ENCODE results near the gene GAS7. TPM values are rescaled to one million over a fixed set of nuclear protein-coding genes. Genes with fewer than 3 reads are reported as not detected.

Gene GAS7
- total RNA-seq, 1 donor from 2014 or later: 2.0 TPM

DNA sequence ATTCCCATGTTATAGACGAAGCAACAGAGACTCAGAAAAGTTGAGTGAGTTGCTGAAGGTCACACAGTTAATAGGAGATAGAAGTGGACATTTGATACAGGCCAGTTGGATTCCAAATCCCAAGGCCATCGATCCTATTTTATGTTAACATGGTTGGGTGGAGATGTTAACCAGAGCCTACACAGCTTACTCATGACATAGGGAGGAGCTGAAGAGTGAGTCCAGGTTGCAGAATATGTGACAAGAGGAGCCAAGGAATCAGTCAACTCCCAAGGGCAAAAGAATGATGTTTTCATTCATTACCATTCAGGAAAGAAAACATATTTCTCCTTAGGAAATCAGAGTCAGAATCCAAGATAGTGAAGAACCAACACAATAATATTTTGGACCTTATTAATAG, 40.3 kb upstream of the GAS7 start:
- DNase-seq: no peak
- Mint-ChIP-seq H3K27ac (ENCODE audit: unreplicated experiment) (no peak overlapping the region), H3K4me3 (ENCODE audit: unreplicated experiment) (no peak overlapping the region), H3K4me1 (ENCODE audit: low read depth, unreplicated experiment) (no peaks in the 10 kb centered on the region), H3K9me3 (ENCODE audit: unreplicated experiment) (no peaks in the 10 kb centered on the region), H3K27me3 (ENCODE audit: unreplicated experiment) (peaks cover 3% of the 10 kb centered on the region), H3K36me3 (ENCODE audit: unreplicated experiment) (no peaks in the 10 kb centered on the region)
- no peak for TF ChIP-seq CTCF (IDR thresholded peaks at IDR 0.05; ENCODE audit: partially characterized antibody, unreplicated experiment)

- Mint-ChIP-seq H3K27ac (ENCODE audit: unreplicated experiment) (no peak overlapping the region), H3K4me3 (ENCODE audit: unreplicated experiment) (no peak overlapping the region), H3K9me3 (ENCODE audit: unreplicated experiment) (no peaks in the 10 kb centered on the region), H3K27me3 (ENCODE audit: unreplicated experiment) (peaks cover 5% of the 10 kb centered on the region), H3K4me1 (ENCODE audit: low read depth, unreplicated experiment) (no peaks in the 10 kb centered on the region), H3K36me3 (ENCODE audit: unreplicated experiment) (no peaks in the 10 kb centered on the region)
- TF ChIP-seq CTCF (IDR thresholded peaks at IDR 0.05; ENCODE audit: partially characterized antibody, unreplicated experiment): no peak
- no peak for DNase-seq
Observed at GRCh38 chr17:10234033-10234432, 35.6 kb upstream of the GAS7 start.

DNA sequence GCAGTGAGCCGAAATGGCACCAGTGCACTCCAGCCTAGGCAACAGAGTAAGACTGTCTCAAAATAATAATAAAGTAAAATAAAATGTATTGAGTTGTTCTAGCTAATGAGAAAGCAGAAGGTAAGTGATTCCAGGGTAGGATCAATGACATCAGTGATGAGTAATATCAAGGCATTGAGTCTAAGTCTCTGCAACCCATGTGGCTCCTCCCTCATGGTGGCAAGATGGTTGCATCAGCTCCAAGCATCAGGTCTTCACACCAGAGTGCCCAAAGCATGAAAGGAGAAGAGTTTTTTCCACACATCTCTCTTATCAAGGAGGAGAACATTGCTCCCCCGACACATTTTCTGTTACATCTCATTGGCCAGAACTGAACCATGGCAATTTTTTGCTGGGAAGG, 34.8 kb upstream of the GAS7 start:
- Mint-ChIP-seq H3K27me3 (ENCODE audit: unreplicated experiment) (peaks cover 7% of the 10 kb centered on the region), H3K36me3 (ENCODE audit: unreplicated experiment) (no peaks in the 10 kb centered on the region), H3K9me3 (ENCODE audit: unreplicated experiment) (no peaks in the 10 kb centered on the region), H3K27ac (ENCODE audit: unreplicated experiment) (no peak overlapping the region), H3K4me3 (ENCODE audit: unreplicated experiment) (no peak overlapping the region), H3K4me1 (ENCODE audit: low read depth, unreplicated experiment) (no peaks in the 10 kb centered on the region)
- DNase-seq: no peak
- no peak for TF ChIP-seq CTCF (IDR thresholded peaks at IDR 0.05; ENCODE audit: partially characterized antibody, unreplicated experiment)

- H3K36me3 Mint-ChIP-seq (ENCODE audit: unreplicated experiment): no peaks in the 10 kb centered on the region
- H3K27ac Mint-ChIP-seq (ENCODE audit: unreplicated experiment): no peak overlapping the region
- H3K4me1 Mint-ChIP-seq (ENCODE audit: low read depth, unreplicated experiment): no peaks in the 10 kb centered on the region
- no peaks in the 10 kb centered on the region for H3K9me3 Mint-ChIP-seq (ENCODE audit: unreplicated experiment)
- H3K4me3 Mint-ChIP-seq (ENCODE audit: unreplicated experiment): no peak overlapping the region
- DNase-seq: no peak
- TF ChIP-seq CTCF (IDR thresholded peaks at IDR 0.05; ENCODE audit: partially characterized antibody, unreplicated experiment): no peak
- peaks cover 4% of the 10 kb centered on the region for H3K27me3 Mint-ChIP-seq (ENCODE audit: unreplicated experiment)
Observed at GRCh38 chr17:10229181-10229580, 30.8 kb upstream of the GAS7 start.

- H3K9me3 Mint-ChIP-seq (ENCODE audit: unreplicated experiment): peaks cover 2% of the 10 kb centered on the region
- peaks cover 5% of the 10 kb centered on the region for H3K36me3 Mint-ChIP-seq (ENCODE audit: unreplicated experiment)
- no peak overlapping the region for H3K27ac Mint-ChIP-seq (ENCODE audit: unreplicated experiment)
- TF ChIP-seq CTCF (IDR thresholded peaks at IDR 0.05; ENCODE audit: partially characterized antibody, unreplicated experiment): peak; percentile 92
- no peaks in the 10 kb centered on the region for H3K4me1 Mint-ChIP-seq (ENCODE audit: low read depth, unreplicated experiment)
- H3K4me3 Mint-ChIP-seq (ENCODE audit: unreplicated experiment): no peak overlapping the region
- peak; percentile 57 for DNase-seq
- H3K27me3 Mint-ChIP-seq (ENCODE audit: unreplicated experiment): peaks cover 4% of the 10 kb centered on the region
Observed at GRCh38 chr17:10226930-10227695, 28.7 kb upstream of the GAS7 start.

Data from glutamatergic neuron (in vitro differentiated cells).